HG03060 (cell line): Measurements from ENCODE around the gene PAM.
A peak's percentile ranks its signal among the peaks of the same experiment; 100 is the strongest.
"Not testable (repeated sequence)": the region's sequence is repeated elsewhere in the genome, so short reads cannot be mapped to it uniquely, and the experiment has no call there.

Experiments used
- ATAC-seq: cut with Tn5 transposase; IDR thresholded peaks from one replicate; pipeline ENCODE4 v1.9.1; 2021; ENCODE audit warnings: low read depth, moderate number of reproducible peaks; ENCODE audit not compliant: unreplicated experiment

Gene PAM

GRCh38 chr5:102775756-102776155, 20.7 kb downstream of the PAM start:
- ATAC-seq = not testable (repeated sequence)

GRCh38 chr5:102777099-102777498, 22.0 kb downstream of the PAM start:
- no peak for ATAC-seq

- peak; percentile 50 for ATAC-seq
These were observed 23.4 kb downstream of the PAM start for GRCh38 chr5:102778478-102778877.

- ATAC-seq = no peak
These were observed 26.3 kb downstream of the PAM start for GRCh38 chr5:102781359-102781758.

- ATAC-seq = no peak
These were observed 26.7 kb downstream of the PAM start for GRCh38 chr5:102781786-102782185.

- no peak for ATAC-seq
These were observed 27.2 kb downstream of the PAM start for GRCh38 chr5:102782217-102782872.

GRCh38 chr5:102787134-102787533, 32.0 kb downstream of the PAM start:
- ATAC-seq = no peak

GRCh38 chr5:102788788-102789187, 33.7 kb downstream of the PAM start:
- no peak for ATAC-seq

- no peak for ATAC-seq
These were observed 34.4 kb downstream of the PAM start for GRCh38 chr5:102789469-102789868.

GRCh38 chr5:102790748-102791147, 35.6 kb downstream of the PAM start:
- ATAC-seq = no peak

GRCh38 chr5:102792705-102793104, 37.6 kb downstream of the PAM start:
- no peak for ATAC-seq

- no peak for ATAC-seq
These were observed 38.9 kb downstream of the PAM start for GRCh38 chr5:102794047-102794446.

GRCh38 chr5:102794677-102795331, 39.7 kb downstream of the PAM start:
- ATAC-seq = no peak

- ATAC-seq = no peak
These were observed 40.4 kb downstream of the PAM start for GRCh38 chr5:102795526-102795925.

GRCh38 chr5:102796009-102796408, 40.9 kb downstream of the PAM start:
- no peak for ATAC-seq

GRCh38 chr5:102796498-102796897, 41.4 kb downstream of the PAM start:
- ATAC-seq = no peak

- no peak for ATAC-seq
These were observed 42.3 kb downstream of the PAM start for GRCh38 chr5:102797322-102797884.

GRCh38 chr5:102798104-102798785, 43.1 kb downstream of the PAM start:
- no peak for ATAC-seq

GRCh38 chr5:102799017-102799416, 43.9 kb downstream of the PAM start:
- no peak for ATAC-seq

GRCh38 chr5:102800427-102800826, 45.3 kb downstream of the PAM start:
- ATAC-seq = no peak

GRCh38 chr5:102801371-102801770, 46.3 kb downstream of the PAM start:
- no peak for ATAC-seq
